Vagina (tissue), 2 donors: ENCODE results near the gene MMP7.

Source experiments
- POLR2AphosphoS5 ChIP-seq, 2 donors: sonication (generic); formaldehyde crosslinking; IDR thresholded peaks; one replicate each; pipeline ENCODE4 v1.9.0; 2017; ENCODE audit warnings: antibody characterized with exemption in 2 of 2, mild to moderate bottlenecking in 2 of 2, low read depth in 1 of 2; ENCODE audit not compliant: insufficient read depth in 1 of 2
- TF ChIP-seq, protein P1 (sequence below), 3 experiments: fragments of 450-650 bp in 2 of 3; fragments of 200-600 bp in 1 of 3; sonication (generic) in 1 of 3; IDR thresholded peaks; one replicate each; pipeline ENCODE4 v1.5.1; 2017 to 2019; ENCODE audit warnings: antibody characterized with exemption in 3 of 3, mild to moderate bottlenecking in 2 of 3, moderate library complexity in 2 of 3

DNA sequence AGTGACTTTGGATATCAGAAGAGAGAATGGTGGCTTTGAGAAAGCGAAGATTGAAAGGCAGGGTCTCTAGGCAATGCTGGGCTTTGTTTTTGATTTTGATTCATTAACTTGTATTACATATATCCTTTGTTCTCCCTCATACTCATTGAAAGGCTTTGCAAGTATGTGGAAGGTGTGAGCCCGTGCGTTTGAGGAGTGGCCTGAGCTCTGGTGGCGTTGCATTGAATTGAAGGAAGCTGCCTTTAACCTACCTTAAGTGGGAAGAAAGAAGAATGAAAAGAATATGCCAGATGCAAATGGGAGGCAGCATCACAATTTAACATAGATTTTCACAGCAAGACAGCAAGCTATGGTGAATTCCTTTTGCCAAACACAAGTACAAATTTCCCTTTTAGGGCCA, 6.7 kb downstream of the MMP7 start:
- TF ChIP-seq, protein P1, sequence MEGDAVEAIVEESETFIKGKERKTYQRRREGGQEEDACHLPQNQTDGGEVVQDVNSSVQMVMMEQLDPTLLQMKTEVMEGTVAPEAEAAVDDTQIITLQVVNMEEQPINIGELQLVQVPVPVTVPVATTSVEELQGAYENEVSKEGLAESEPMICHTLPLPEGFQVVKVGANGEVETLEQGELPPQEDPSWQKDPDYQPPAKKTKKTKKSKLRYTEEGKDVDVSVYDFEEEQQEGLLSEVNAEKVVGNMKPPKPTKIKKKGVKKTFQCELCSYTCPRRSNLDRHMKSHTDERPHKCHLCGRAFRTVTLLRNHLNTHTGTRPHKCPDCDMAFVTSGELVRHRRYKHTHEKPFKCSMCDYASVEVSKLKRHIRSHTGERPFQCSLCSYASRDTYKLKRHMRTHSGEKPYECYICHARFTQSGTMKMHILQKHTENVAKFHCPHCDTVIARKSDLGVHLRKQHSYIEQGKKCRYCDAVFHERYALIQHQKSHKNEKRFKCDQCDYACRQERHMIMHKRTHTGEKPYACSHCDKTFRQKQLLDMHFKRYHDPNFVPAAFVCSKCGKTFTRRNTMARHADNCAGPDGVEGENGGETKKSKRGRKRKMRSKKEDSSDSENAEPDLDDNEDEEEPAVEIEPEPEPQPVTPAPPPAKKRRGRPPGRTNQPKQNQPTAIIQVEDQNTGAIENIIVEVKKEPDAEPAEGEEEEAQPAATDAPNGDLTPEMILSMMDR (IDR thresholded peaks at IDR 0.05), result no peak
- TF ChIP-seq POLR2AphosphoS5 (IDR thresholded peaks at IDR 0.05; ENCODE audit: insufficient read depth in 1 of 2, low read depth in 1 of 2), result no peak
